Left lung (tissue), 10 donors: Measurements from ENCODE around the gene ARID5B. TPM values are rescaled to one million over a fixed set of nuclear protein-coding genes. Genes with fewer than 3 reads are reported as not detected.

Source experiments
- ATAC-seq: fragments of 200-7000 bp; cut with Tn5 transposase; one replicate; pipeline ENCODE4 v1.9.1; 2020; ENCODE audit warnings: moderate library complexity
- DNase-seq, 4 donors: peaks; one replicate each; pipeline ENCODE4 v3.0.0-alpha.2; 2013 to 2020
- H3K27ac ChIP-seq, 2 donors: fragments of 200-600 bp; sonication (generic) in 1 of 2; one replicate each; pipeline versions ENCODE4 v1.5.0 to v1.8.0; 2020 to 2021
- H3K27me3 ChIP-seq, 2 donors: fragments of 200-600 bp; sonication (generic) in 1 of 2; one replicate each; pipeline versions ENCODE4 v1.5.0 to v1.8.0; 2020 to 2021
- H3K36me3 ChIP-seq, 2 donors: fragments of 200-600 bp; sonication (generic) in 1 of 2; one replicate each; pipeline versions ENCODE4 v1.5.0 to v1.8.0; 2020 to 2021
- H3K4me1 ChIP-seq, 2 donors: fragments of 200-600 bp; one replicate each; pipeline ENCODE4 v1.8.0; 2021
- H3K4me3 ChIP-seq, 2 donors: fragments of 200-600 bp; sonication (generic) in 1 of 2; one replicate each; pipeline versions ENCODE4 v1.5.0 to v1.8.0; 2020 to 2021; ENCODE audit warnings: mild to moderate bottlenecking in 1 of 2
- H3K9me3 ChIP-seq, 2 donors: fragments of 200-600 bp; sonication (generic) in 1 of 2; one replicate each; pipeline versions ENCODE4 v1.5.0 to v1.8.0; 2020 to 2021
- CTCF ChIP-seq, 2 donors: fragments of 200-600 bp; sonication (generic) in 1 of 2; IDR thresholded peaks; one replicate each; pipeline versions ENCODE4 v1.5.0 to v1.8.0; 2021; ENCODE audit warnings: antibody characterized with exemption in 2 of 2
- intact Hi-C, 2 donors: fragments of 100-400 bp; cut with DNase I; formaldehyde crosslinking; loops; one replicate each; pipeline versions ENCODE4 v1.11.2 to v1.14.2; 2022
- polyA plus RNA-seq, 6 donors: library from polyadenylated mRNA; unstranded; fragments of 120-200 nt; gene quantifications; one replicate each; pipeline ENCODE4 v1.2.1, GENCODE V29; 2013; ENCODE audit not compliant: insufficient read length in 6 of 6
- total RNA-seq, 2 donors: library from RNA; stranded (reverse); fragmentation: NEBNext Ultra II Directional; extraction: Animal tissue kit (Norgen Biotek cat#: 25700); gene quantifications; one replicate each; pipeline ENCODE4 v1.2.1, GENCODE V29; 2021
- donor health status: DM: no; HTN: yes; CAD: no.
- donor health status: DM: no; HTN: no; CAD: no.

The ARID5B gene
- total and polyA plus RNA-seq, 8 donors: 29.9 to 51.5 (median 44.4) TPM

GRCh38 chr10:62007145-62007544 is 105.6 kb downstream of the ARID5B start:
- H3K27me3 ChIP-seq: no peaks in the 10 kb centered on the region
- H3K4me1 ChIP-seq: peaks cover 0 to 16% of the 10 kb centered on the region in 2 donors
- no peak overlapping the region for H3K27ac ChIP-seq
- ATAC-seq (no peak), DNase-seq (no peak)
- TF ChIP-seq CTCF (IDR thresholded peaks at IDR 0.05): no peak
- intact Hi-C loops: no loop called here
- H3K36me3 ChIP-seq: peaks cover 0 to under 1% of the 10 kb centered on the region in 2 donors
- H3K4me3 ChIP-seq: no peak overlapping the region
- H3K9me3 ChIP-seq: no peaks in the 10 kb centered on the region

GRCh38 chr10:62008196-62008595 is 106.7 kb downstream of the ARID5B start:
- no peaks in the 10 kb centered on the region for H3K9me3 ChIP-seq
- ATAC-seq (no peak), DNase-seq (no peak)
- no peak overlapping the region for H3K4me3 ChIP-seq
- no peak overlapping the region for H3K27ac ChIP-seq
- no peaks in the 10 kb centered on the region for H3K27me3 ChIP-seq
- peaks cover 0 to 16% of the 10 kb centered on the region in 2 donors for H3K4me1 ChIP-seq
- intact Hi-C loops: no loop called here
- TF ChIP-seq CTCF (IDR thresholded peaks at IDR 0.05): no peak
- peaks cover 0 to 4% of the 10 kb centered on the region in 2 donors for H3K36me3 ChIP-seq

GRCh38 chr10:62008946-62009345 is 107.4 kb downstream of the ARID5B start:
- no peak for TF ChIP-seq CTCF (IDR thresholded peaks at IDR 0.05)
- Histone ChIP-seq H3K27ac (no peak overlapping the region), H3K4me1 (peaks cover 0 to 16% of the 10 kb centered on the region in 2 donors), H3K9me3 (no peaks in the 10 kb centered on the region), H3K36me3 (peaks cover 0 to 4% of the 10 kb centered on the region in 2 donors), H3K27me3 (no peaks in the 10 kb centered on the region), H3K4me3 (no peak overlapping the region)
- ATAC-seq (no peak), DNase-seq (no peak)
- intact Hi-C loops: no loop called here

GRCh38 chr10:62010366-62010765 is 108.9 kb downstream of the ARID5B start:
- H3K4me3 ChIP-seq: no peak overlapping the region
- no peaks in the 10 kb centered on the region for H3K27me3 ChIP-seq
- H3K27ac ChIP-seq: no peak overlapping the region
- peaks cover 0 to 4% of the 10 kb centered on the region in 2 donors for H3K36me3 ChIP-seq
- H3K9me3 ChIP-seq: no peaks in the 10 kb centered on the region
- no peak for TF ChIP-seq CTCF (IDR thresholded peaks at IDR 0.05)
- ATAC-seq (no peak), DNase-seq (no peak)
- H3K4me1 ChIP-seq: peaks cover 0 to 3% of the 10 kb centered on the region in 2 donors
- intact Hi-C loops: no loop called here

GRCh38 chr10:62011558-62011957 is 110.1 kb downstream of the ARID5B start:
- Histone ChIP-seq H3K4me1 (peaks cover 6 to 7% of the 10 kb centered on the region in 2 donors), H3K27ac (no peak overlapping the region), H3K36me3 (peaks cover 0 to 4% of the 10 kb centered on the region in 2 donors), H3K27me3 (no peaks in the 10 kb centered on the region), H3K9me3 (no peaks in the 10 kb centered on the region), H3K4me3 (no peak overlapping the region)
- peak; percentile 94 for ATAC-seq
- intact Hi-C loops: no loop called here
- peak in 1 of 4 donors; percentile 57 for DNase-seq
- TF ChIP-seq CTCF (IDR thresholded peaks at IDR 0.05): no peak
